GM12878 (cell line): ENCODE measurements around the gene RPS6KA5.

Source experiments
- BCL11A ChIP-seq: IDR thresholded peaks from 2 replicates; pipeline ENCODE4 v1.6.1; 2011; ENCODE audit warnings: low read depth, low read length
- CTCF ChIP-seq, 3 experiments: IDR thresholded peaks in 2 of 3; conservative IDR thresholded peaks in 1 of 3; 2 replicates each; pipeline ENCODE4 v1.5.1; 2011; ENCODE audit warnings: low read depth in 3 of 3, low read length in 3 of 3, mild to moderate bottlenecking in 3 of 3, control low read depth in 2 of 3, moderate library complexity in 2 of 3, inconsistent platforms in 1 of 3, mixed read lengths in 1 of 3; ENCODE audit not compliant: control insufficient read depth in 2 of 3, insufficient read depth in 1 of 3; ENCODE audit errors: extremely low read depth in 1 of 3
- FOXK2 ChIP-seq: fragments of 450-650 bp; IDR thresholded peaks from 2 replicates; pipeline ENCODE4 v1.6.1; 2017; ENCODE audit warnings: mild to moderate bottlenecking, moderate library complexity
- POLR2A ChIP-seq: IDR thresholded peaks from 2 replicates; pipeline ENCODE4 v1.6.1; 2011; ENCODE audit warnings: low read depth, mild to moderate bottlenecking, low read length

- no peak for TF ChIP-seq BCL11A
- TF ChIP-seq POLR2A = no peak
- TF ChIP-seq FOXK2 = no peak
- no peak for TF ChIP-seq CTCF (IDR thresholded peaks at IDR 0.05 in 2 of 3, conservative IDR thresholded peaks at IDR 0.05 in 1 of 3; ENCODE audit: control insufficient read depth in 2 of 3, extremely low read depth in 1 of 3, insufficient read depth in 1 of 3, low read depth in 3 of 3, low read length in 3 of 3)
Measured at GRCh38 chr14:91103116-91103515, 42.7 kb upstream of the RPS6KA5 start.
